HUES64 (cell line): ENCODE data around the gene TOMM6.

Source experiments
- H3K27ac ChIP-seq: 2 replicates; pipeline ENCODE4 v1.7.0; 2013; ENCODE audit warnings: low read depth, low read length, inconsistent platforms
- H3K27me3 ChIP-seq: 2 replicates; pipeline ENCODE4 v1.6.1; 2013; ENCODE audit warnings: mild to moderate bottlenecking, low read length; ENCODE audit not compliant: insufficient read depth
- H3K36me3 ChIP-seq: 2 replicates; pipeline ENCODE4 v1.6.1; 2013; ENCODE audit warnings: mild to moderate bottlenecking, low read length; ENCODE audit not compliant: insufficient read depth
- H3K4me1 ChIP-seq: 2 replicates; pipeline ENCODE4 v1.6.1; 2013; ENCODE audit warnings: mild to moderate bottlenecking, low read length, moderate library complexity; ENCODE audit not compliant: insufficient read depth
- H3K4me3 ChIP-seq: 2 replicates; pipeline ENCODE4 v1.5.1; 2013; ENCODE audit warnings: mild to moderate bottlenecking, low read length, moderate library complexity
- H3K9ac ChIP-seq: 2 replicates; pipeline ENCODE4 v1.6.1; 2013; ENCODE audit warnings: mild to moderate bottlenecking, low read depth, low read length
- H3K9me3 ChIP-seq: 2 replicates; pipeline ENCODE4 v1.6.1; 2013; ENCODE audit warnings: low read depth, low read length; ENCODE audit not compliant: insufficient read depth
- WGBS: fragments of 150-250, 120-280 bp; methylation state at CpG from one replicate; pipeline ENCODE4 v1.1.7; 2013; ENCODE audit warnings: missing lambda C conversion rate; 5-methylcytosine and 5-hydroxymethylcytosine counted together

The TOMM6 gene

DNA sequence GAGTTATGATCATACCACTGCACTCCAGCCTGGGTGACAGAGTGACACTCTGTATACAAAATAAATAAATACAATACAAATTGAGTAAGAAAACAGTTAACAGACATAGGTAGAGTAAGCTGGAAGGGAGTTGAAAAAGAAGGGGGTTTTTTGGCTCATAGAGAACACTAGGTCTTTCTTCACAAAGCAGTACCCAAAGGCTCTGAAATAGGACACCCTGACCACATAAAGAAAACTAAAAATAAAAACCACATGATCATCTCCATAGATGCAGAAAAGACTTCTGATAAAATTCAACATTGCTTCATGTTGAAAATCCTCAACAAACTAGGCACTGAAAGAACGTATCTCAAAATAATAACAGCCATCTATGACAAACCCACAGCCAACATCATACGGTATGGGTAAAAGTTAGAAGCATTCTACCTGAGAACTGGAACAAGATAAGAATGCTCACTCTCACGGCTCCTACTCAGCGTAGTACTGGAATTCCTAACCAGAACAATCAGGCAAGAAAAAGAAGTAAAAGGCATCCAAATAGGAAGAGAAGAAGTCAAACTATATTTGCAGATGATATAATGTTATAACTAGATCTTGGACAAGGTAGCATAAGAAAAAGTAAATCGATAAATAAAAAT is 48.6 kb downstream of the TOMM6 start:
- H3K4me1 ChIP-seq, result no peaks in the 10 kb centered on the region
- no peak overlapping the region for H3K9ac ChIP-seq
- H3K36me3 ChIP-seq, result no peaks in the 10 kb centered on the region
- 92% methylated on average over 5 of the region's 5 CpGs for WGBS
- H3K9me3 ChIP-seq, result no peaks in the 10 kb centered on the region
- H3K4me3 ChIP-seq, result no peak overlapping the region
- H3K27ac ChIP-seq, result no peak overlapping the region
- no peaks in the 10 kb centered on the region for H3K27me3 ChIP-seq

DNA sequence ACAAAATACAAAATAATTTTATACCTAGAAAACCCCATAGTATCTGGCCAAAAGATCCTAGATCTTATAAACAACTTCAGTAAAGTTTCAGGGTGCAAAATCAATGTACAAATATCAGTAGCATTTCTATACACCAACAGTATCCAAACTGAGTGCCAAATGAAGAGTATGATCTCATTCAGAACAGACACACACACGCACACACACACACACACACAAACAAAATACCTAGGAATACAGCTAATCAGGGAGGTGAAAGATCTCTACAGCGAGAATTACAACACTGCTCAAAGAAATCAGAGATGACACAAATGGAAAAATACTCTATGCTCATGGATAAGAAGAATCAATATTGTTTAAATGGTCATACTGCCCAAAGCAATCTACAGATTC is 49.2 kb downstream of the TOMM6 start:
- Histone ChIP-seq H3K27ac (no peak overlapping the region), H3K9me3 (no peaks in the 10 kb centered on the region)
- WGBS, result 100% methylated on average over 2 of the region's 2 CpGs

More for the DNA sequence above, 49.2 kb downstream of the TOMM6 start:
- Histone ChIP-seq H3K27me3 (no peaks in the 10 kb centered on the region), H3K4me3 (no peak overlapping the region), H3K4me1 (no peaks in the 10 kb centered on the region), H3K36me3 (no peaks in the 10 kb centered on the region), H3K9ac (no peak overlapping the region)
